BLaER1 treated with 17β-estradiol and CSF1 and Interleukin-3, amounts not matched to agents 10 nM and 100 nM (cell line): ENCODE measurements around the gene CELF6.

Experiments
- H3K27ac ChIP-seq, 11 experiments: shearing (Covaris generic); formaldehyde crosslinking; 2 replicates each; pipeline ENCODE4 v1.8.1; 2022
- H3K27me3 ChIP-seq, 11 experiments: shearing (Covaris generic); formaldehyde crosslinking; 2 replicates each; pipeline ENCODE4 v1.8.1; 2022
- H3K36me3 ChIP-seq, 11 experiments: shearing (Covaris generic); formaldehyde crosslinking; 2 replicates each; pipeline ENCODE4 v1.8.1; 2022
- H3K4me1 ChIP-seq, 10 experiments: shearing (Covaris generic); formaldehyde crosslinking; 2 replicates each; pipeline ENCODE4 v1.8.1; 2022
- H3K4me2 ChIP-seq, 11 experiments: shearing (Covaris generic); formaldehyde crosslinking; 2 replicates each; pipeline ENCODE4 v1.8.1; 2022
- H3K4me3 ChIP-seq, 10 experiments: shearing (Covaris generic); formaldehyde crosslinking; 2 replicates each; pipeline ENCODE4 v1.8.1; 2022
- H3K9ac ChIP-seq, 11 experiments: shearing (Covaris generic); formaldehyde crosslinking; 2 replicates each; pipeline ENCODE4 v1.8.1; 2022
- H3K9me3 ChIP-seq, 11 experiments: shearing (Covaris generic); formaldehyde crosslinking; replicated peaks in 1 of 11; 2 replicates each; pipeline ENCODE4 v1.8.1; 2022
- H4K20me1 ChIP-seq, 11 experiments: shearing (Covaris generic); formaldehyde crosslinking; 2 replicates each; pipeline ENCODE4 v1.8.1; 2022
- Cebpa-rat ChIP-seq, 11 experiments: shearing (Covaris generic); IDR thresholded peaks; 2 replicates each; pipeline ENCODE4 v1.8.1; 2022

The CELF6 gene

DNA sequence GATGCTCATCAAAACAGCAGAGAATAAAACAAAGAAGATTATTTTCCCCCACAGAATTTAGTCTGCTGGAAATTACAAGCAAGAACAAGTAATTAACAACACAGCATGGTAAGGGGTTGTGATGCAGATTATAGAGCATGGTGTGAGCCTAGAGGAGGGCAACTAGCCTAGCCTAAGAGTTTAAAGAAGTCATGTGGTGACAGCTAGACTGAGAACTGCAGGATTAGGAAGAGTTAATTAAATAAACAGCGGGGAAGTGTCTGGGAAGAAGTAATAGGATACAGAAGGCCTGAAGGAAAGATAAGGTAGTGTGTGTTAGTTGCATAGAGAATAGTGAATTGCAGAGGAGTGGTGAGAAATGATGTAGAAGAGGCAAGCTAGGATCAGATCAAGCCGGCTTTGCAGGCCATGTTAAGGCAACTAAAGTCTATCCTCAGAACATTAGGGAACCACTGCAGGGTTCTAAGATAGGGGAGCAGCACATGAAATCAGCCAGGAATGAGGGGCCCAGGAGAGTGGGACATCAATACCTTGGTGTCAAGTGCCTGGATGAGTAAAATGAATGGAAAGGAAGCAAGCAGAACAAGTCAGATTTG, 77.1 kb downstream of the CELF6 start:
- Histone ChIP-seq H3K36me3 (peaks cover 67 to 95% (median 86%) of the 10 kb centered on the region in 11 experiments), H3K9ac (no peak overlapping the region), H3K4me3 (no peak overlapping the region), H3K4me2 (no peak overlapping the region), H3K4me1 (peaks cover 3 to 25% (median 11%) of the 10 kb centered on the region in 10 experiments), H4K20me1 (no peaks in the 10 kb centered on the region), H3K9me3 (no peaks in the 10 kb centered on the region), H3K27me3 (no peaks in the 10 kb centered on the region), H3K27ac (no peak overlapping the region; a peak in 1 of 22 replicates)
- TF ChIP-seq Cebpa-rat (IDR thresholded peaks at IDR 0.05): no peak

DNA sequence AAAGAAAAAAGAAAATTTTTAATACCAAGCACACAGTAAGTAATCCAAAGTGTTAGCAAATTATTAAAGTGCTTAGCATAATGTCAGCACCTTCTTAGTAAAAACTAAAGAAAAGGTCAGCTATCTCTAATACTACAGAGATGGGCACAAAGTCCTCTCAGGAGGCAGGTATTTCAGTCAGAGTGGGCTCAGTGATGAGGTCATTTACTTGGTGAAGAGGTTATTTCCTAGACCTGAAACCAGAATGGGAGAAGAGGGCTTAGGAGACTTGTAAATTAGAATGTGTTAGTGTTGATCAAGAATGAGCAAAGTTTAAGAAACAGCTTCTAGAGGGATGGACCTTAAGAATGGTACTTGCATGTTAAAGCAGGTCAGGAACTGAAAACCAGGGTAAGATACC, 80.3 kb downstream of the CELF6 start:
- peaks cover 43 to 63% (median 57%) of the 10 kb centered on the region in 11 experiments for H3K36me3 ChIP-seq

DNA sequence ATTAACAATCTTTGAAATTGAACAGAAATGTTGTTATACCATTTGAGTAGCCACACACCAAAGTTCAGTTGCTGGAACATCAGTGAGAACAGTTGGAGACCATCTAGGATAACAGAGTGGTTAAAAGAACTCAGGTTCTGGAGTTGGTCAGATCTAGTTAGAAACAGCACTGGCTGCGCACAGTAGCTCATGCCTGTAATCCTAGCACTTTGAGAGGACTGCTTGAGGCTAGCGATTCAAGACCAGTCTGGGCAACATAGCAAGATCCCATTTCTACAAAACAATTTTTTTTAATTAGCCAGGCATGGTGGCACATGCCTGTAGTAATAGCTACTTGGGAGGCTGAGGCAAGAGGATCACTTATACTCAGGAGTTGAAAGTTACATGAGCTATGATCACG, 81.4 kb downstream of the CELF6 start:
- Histone ChIP-seq H3K27ac (peak overlapping the region; percentile 5 to 99 (median 94); a peak in 21 of 22 replicates), H4K20me1 (no peaks in the 10 kb centered on the region), H3K4me1 (peaks cover 19 to 62% (median 43%) of the 10 kb centered on the region in 10 experiments), H3K9ac (peak overlapping the region in 1 of 11 experiments; percentile 88; a peak in 2 of 22 replicates), H3K36me3 (peaks cover 32 to 52% (median 46%) of the 10 kb centered on the region in 11 experiments), H3K9me3 (no peaks in the 10 kb centered on the region), H3K4me3 (no peak overlapping the region), H3K27me3 (no peaks in the 10 kb centered on the region), H3K4me2 (peak overlapping the region in 7 of 11 experiments; percentile 7 to 98 (median 94); a peak in 13 of 22 replicates)
- no peak for TF ChIP-seq Cebpa-rat (IDR thresholded peaks at IDR 0.05)

More for the DNA sequence above, 80.3 kb downstream of the CELF6 start:
- H3K27me3 ChIP-seq: no peaks in the 10 kb centered on the region
- no peak overlapping the region for H3K4me3 ChIP-seq
- no peaks in the 10 kb centered on the region for H3K9me3 ChIP-seq
- no peaks in the 10 kb centered on the region for H4K20me1 ChIP-seq
- peak overlapping the region in 4 of 11 experiments; percentile 24 to 99 (median 96); a peak in 5 of 22 replicates for H3K27ac ChIP-seq
- H3K9ac ChIP-seq: no peak overlapping the region
- peaks cover 19 to 53% (median 38%) of the 10 kb centered on the region in 10 experiments for H3K4me1 ChIP-seq
- no peak overlapping the region for H3K4me2 ChIP-seq
- TF ChIP-seq Cebpa-rat (IDR thresholded peaks at IDR 0.05): no peak

DNA sequence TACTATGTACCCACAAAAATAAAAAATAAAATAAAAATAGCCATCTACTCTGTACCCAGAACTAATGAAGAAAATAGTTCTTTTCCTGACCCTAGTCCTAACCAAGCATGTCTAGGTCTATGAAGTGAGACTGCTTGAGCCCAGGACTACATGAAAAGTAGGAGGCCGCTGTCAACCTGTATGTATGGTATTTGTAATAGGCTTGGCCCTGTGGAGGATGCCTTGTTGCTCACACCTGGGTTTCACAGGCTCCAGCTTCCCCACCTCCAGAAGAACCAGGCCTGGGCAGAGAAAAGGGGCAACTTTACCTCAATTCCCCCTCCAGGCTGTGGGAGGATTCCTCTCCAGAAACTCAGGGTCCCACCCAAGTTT, 82.1 kb downstream of the CELF6 start:
- Histone ChIP-seq H3K27ac (peak overlapping the region; percentile 64 to 99 (median 94)), H3K4me2 (peak overlapping the region; percentile 73 to 98 (median 91)), H3K27me3 (no peaks in the 10 kb centered on the region), H3K9me3 (no peaks in the 10 kb centered on the region), H3K36me3 (peaks cover 24 to 44% (median 39%) of the 10 kb centered on the region in 11 experiments), H3K4me3 (peak overlapping the region in 5 of 10 experiments; percentile 6 to 73 (median 61); a peak in 4 of 20 replicates), H3K9ac (peak overlapping the region; percentile 49 to 92 (median 84); a peak in 21 of 22 replicates), H4K20me1 (no peaks in the 10 kb centered on the region), H3K4me1 (peaks cover 19 to 65% (median 48%) of the 10 kb centered on the region in 10 experiments)
- TF ChIP-seq Cebpa-rat (IDR thresholded peaks at IDR 0.05): no peak

DNA sequence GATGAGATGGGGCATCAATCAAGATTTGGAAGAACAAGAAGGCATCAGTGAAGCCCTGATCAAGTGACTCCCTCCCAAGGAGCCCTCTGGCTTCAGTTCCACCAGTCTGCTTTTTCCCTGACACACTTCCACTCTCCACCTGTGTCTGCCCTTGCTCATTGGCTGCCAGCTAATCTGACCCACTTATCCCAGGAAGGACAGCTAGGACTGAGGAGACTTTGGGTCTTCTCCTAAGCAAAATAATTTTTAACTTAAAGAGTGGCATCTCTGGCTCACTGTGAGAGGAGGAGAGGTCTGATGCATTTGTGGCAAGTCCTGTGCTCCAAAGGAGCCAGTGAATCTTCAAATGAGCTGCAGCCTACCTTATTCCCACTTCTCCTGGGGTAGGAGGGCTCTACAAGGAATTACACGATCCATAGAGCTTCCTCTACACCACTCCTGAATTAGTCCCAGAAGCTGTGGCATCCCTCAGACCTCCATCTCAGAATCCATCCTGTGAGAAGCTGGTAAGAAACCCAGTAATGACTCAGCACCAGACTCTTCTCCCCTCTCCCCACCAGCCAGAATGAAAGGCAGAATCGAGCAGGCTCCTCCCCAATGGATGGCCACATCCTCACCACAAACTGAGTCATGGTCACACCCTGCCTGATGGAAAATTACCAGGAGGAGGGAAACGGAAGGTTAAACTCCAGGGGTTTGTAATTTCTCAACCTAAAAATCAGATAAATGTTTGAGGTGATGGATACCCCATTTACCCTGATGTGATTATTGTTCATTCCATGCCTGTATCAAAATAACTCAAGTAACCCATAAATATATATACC, 82.7 kb downstream of the CELF6 start:
- H3K9ac ChIP-seq: peak overlapping the region; percentile 69 to 92 (median 84)
- H3K4me1 ChIP-seq: peaks cover 25 to 71% (median 54%) of the 10 kb centered on the region in 10 experiments
- peak overlapping the region in 9 of 10 experiments; percentile 35 to 73 (median 56); a peak in 17 of 20 replicates for H3K4me3 ChIP-seq
- no peaks in the 10 kb centered on the region for H3K9me3 ChIP-seq
- peak in 2 of 11 experiments; percentile 33 to 58; a peak in 3 of 22 replicates for TF ChIP-seq Cebpa-rat (IDR thresholded peaks at IDR 0.05)
- no peaks in the 10 kb centered on the region for H4K20me1 ChIP-seq
- peaks cover 18 to 38% (median 33%) of the 10 kb centered on the region in 11 experiments for H3K36me3 ChIP-seq
- H3K4me2 ChIP-seq: peak overlapping the region; percentile 73 to 98 (median 91)
- H3K27me3 ChIP-seq: no peaks in the 10 kb centered on the region
- peak overlapping the region; percentile 64 to 99 (median 94) for H3K27ac ChIP-seq

DNA sequence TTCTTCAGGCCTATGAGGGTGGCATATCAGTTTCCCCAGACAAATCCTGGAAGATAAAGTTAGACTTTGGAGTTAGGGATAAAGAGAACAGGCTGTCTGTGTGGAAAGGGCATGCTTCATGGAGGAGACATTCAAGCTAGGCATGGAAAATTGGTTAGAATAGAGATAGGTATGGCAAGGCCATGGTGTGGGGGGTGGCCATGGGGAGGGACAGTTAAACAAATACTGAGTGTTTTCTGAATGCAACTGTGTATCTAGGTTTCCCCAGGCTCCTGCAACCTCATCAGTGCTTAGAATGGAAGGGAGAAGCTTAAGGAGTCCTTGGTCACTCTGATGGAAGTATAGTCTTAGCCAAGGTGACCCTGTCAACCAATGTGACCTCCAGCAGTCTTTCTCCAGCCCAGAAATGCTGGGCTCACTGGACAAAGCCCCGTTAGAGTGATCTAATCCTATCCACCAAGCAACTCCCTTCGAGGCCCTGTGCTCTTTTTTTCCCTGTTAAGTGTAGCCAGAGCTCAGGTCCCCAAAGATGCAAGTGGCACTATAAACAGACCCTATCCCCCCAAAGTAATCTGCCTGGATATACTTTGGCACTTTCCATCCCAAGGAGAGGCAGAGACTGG, 83.5 kb downstream of the CELF6 start:
- Histone ChIP-seq H3K9ac (peak overlapping the region; percentile 69 to 92 (median 84); a peak in 20 of 22 replicates), H3K4me3 (peak overlapping the region in 9 of 10 experiments; percentile 35 to 73 (median 56); a peak in 16 of 20 replicates), H3K27ac (peak overlapping the region; percentile 64 to 99 (median 94))

DNA sequence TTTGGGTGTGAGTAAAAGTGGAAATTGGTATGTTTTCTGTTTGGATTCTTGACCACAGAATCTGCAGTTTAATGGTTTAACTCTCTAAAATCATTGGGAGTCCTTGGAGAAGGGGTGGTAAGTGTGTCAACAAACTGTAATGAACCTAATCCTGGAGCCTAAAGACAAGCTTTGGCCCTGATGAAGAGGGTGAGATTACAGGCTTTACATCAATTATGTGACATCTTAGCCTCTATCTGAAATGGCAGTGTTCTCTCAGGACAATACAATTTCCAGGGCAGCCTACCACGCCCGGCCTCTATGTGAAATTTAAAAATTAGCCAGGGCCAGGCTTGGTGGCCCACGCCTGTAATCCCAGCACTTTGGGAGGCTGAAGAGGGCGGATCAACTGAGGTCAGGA, 84.7 kb downstream of the CELF6 start:
- H3K27ac ChIP-seq: peak overlapping the region in 7 of 11 experiments; percentile 19 to 99 (median 94); a peak in 12 of 22 replicates
- no peak for TF ChIP-seq Cebpa-rat (IDR thresholded peaks at IDR 0.05)
- peaks cover 0 to 19% (median 13%) of the 10 kb centered on the region in 11 experiments; a peak in 16 of 22 replicates for H3K36me3 ChIP-seq
- peaks cover 31 to 75% (median 59%) of the 10 kb centered on the region in 10 experiments for H3K4me1 ChIP-seq
- H4K20me1 ChIP-seq: peaks cover 0 to under 1% (median 0%) of the 10 kb centered on the region in 11 experiments; a peak in 3 of 22 replicates
- H3K27me3 ChIP-seq: no peaks in the 10 kb centered on the region
- peak overlapping the region in 6 of 11 experiments; percentile 41 to 98 (median 94); a peak in 11 of 22 replicates for H3K4me2 ChIP-seq
- no peak overlapping the region for H3K4me3 ChIP-seq
- no peaks in the 10 kb centered on the region for H3K9me3 ChIP-seq
- no peak overlapping the region for H3K9ac ChIP-seq

More for the DNA sequence above, 83.5 kb downstream of the CELF6 start:
- no peak for TF ChIP-seq Cebpa-rat (IDR thresholded peaks at IDR 0.05)
- no peaks in the 10 kb centered on the region for H3K27me3 ChIP-seq
- H4K20me1 ChIP-seq: no peaks in the 10 kb centered on the region
- H3K9me3 ChIP-seq: no peaks in the 10 kb centered on the region
- H3K4me1 ChIP-seq: peaks cover 31 to 75% (median 59%) of the 10 kb centered on the region in 10 experiments
- H3K36me3 ChIP-seq: peaks cover 11 to 31% (median 25%) of the 10 kb centered on the region in 11 experiments
- H3K4me2 ChIP-seq: peak overlapping the region; percentile 73 to 98 (median 91)
